Keratinocyte (primary cell): ENCODE results near the gene LIPH. TPM values are rescaled to one million over a fixed set of nuclear protein-coding genes. Genes with fewer than 3 reads are reported as not detected.

Source experiments
- DNase-seq: peaks from one replicate; pipeline ENCODE4 v3.0.0-alpha.2; 2011; ENCODE audit warnings: low read depth, missing footprints, low spot score
- FAIRE-seq: peaks from 2 replicates; lab custom pipeline; 2011; peaks lifted over from hg19 to GRCh38; lab: Jason Lieb, UNC
- H2AFZ ChIP-seq: 2 replicates; pipeline ENCODE4 v1.6.0; 2012; ENCODE audit warnings: low read length, control low read depth, inconsistent platforms; ENCODE audit not compliant: control insufficient read depth
- H3K27ac ChIP-seq: 2 replicates; pipeline ENCODE4 v1.5.1; 2011; ENCODE audit warnings: low read length; ENCODE audit not compliant: control insufficient read depth, insufficient read depth
- H3K27me3 ChIP-seq: 3 replicates; pipeline ENCODE4 v1.6.0; 2011; ENCODE audit warnings: low read length; ENCODE audit not compliant: control insufficient read depth, insufficient read depth; ENCODE audit errors: extremely low read depth
- H3K36me3 ChIP-seq, 2 experiments: 2 replicates in 1 of 2; 3 replicates in 1 of 2; pipeline ENCODE4 v1.5.1; 2011; ENCODE audit warnings: low read length in 2 of 2, mild to moderate bottlenecking in 1 of 2; ENCODE audit not compliant: control insufficient read depth in 2 of 2, insufficient read depth in 2 of 2; ENCODE audit errors: extremely low read depth in 1 of 2
- H3K4me1 ChIP-seq: 3 replicates; pipeline ENCODE4 v1.5.1; 2011; ENCODE audit warnings: low read length; ENCODE audit not compliant: control insufficient read depth, insufficient read depth; ENCODE audit errors: extremely low read depth
- H3K4me2 ChIP-seq: 3 replicates; pipeline ENCODE4 v1.6.0; 2011; ENCODE audit warnings: low read depth, low read length; ENCODE audit not compliant: control insufficient read depth, insufficient read depth; ENCODE audit errors: extremely low read depth
- H3K4me3 ChIP-seq, 3 experiments: fragments of 200-600 bp in 1 of 3; sonication (generic) in 1 of 3; 2 replicates in 2 of 3; 3 replicates in 1 of 3; pipeline ENCODE4 v1.5.1; 2011 to 2016; ENCODE audit warnings: low read length in 3 of 3, mild to moderate bottlenecking in 3 of 3, control low read depth in 2 of 3, inconsistent platforms in 1 of 3, low read depth in 1 of 3, mixed read lengths in 1 of 3, mixed run types in 1 of 3, moderate library complexity in 1 of 3; ENCODE audit not compliant: control insufficient read depth in 2 of 3, insufficient read depth in 2 of 3; ENCODE audit errors: extremely low read depth in 1 of 3
- H3K79me2 ChIP-seq: 2 replicates; pipeline ENCODE4 v1.6.0; 2012; ENCODE audit warnings: low read length; ENCODE audit not compliant: control insufficient read depth, insufficient read depth
- H3K9ac ChIP-seq: 3 replicates; pipeline ENCODE4 v1.6.0; 2011; ENCODE audit warnings: low read length; ENCODE audit not compliant: control insufficient read depth, insufficient read depth; ENCODE audit errors: extremely low read depth
- H3K9me1 ChIP-seq: 3 replicates; pipeline ENCODE4 v1.6.0; 2011; ENCODE audit warnings: low read length; ENCODE audit not compliant: control insufficient read depth, insufficient read depth; ENCODE audit errors: extremely low read depth
- H3K9me3 ChIP-seq: 2 replicates; pipeline ENCODE4 v1.5.1; 2012; ENCODE audit warnings: low read depth, low read length; ENCODE audit not compliant: control insufficient read depth
- H4K20me1 ChIP-seq: 3 replicates; pipeline ENCODE4 v1.6.0; 2011; ENCODE audit warnings: low read length; ENCODE audit not compliant: control insufficient read depth, insufficient read depth; ENCODE audit errors: extremely low read depth
- EZH2 ChIP-seq: IDR thresholded peaks from one replicate; pipeline ENCODE4 v1.6.1; 2012; ENCODE audit warnings: inconsistent platforms, mild to moderate bottlenecking, low read length, moderate library complexity
- dilution Hi-C: fragments of 300-500 bp; cut with MboI; formaldehyde crosslinking; loops from one replicate; pipeline ENCODE4 v1.7.0; 2020; ENCODE audit warnings: low sequenced_read_pairs; ENCODE audit not compliant: extremely low pct_ligation_motif_present
- polyA plus RNA-seq, 5 experiments: library from polyadenylated mRNA; depleted of rRNA in 3 of 5; stranded (reverse) in 3 of 5; stranded (forward) in 1 of 5; unstranded in 1 of 5; fragments of >200 nt; gene quantifications; 1 replicate in 1 of 5; 2 replicates in 3 of 5; 3 replicates in 1 of 5; pipeline versions ENCODE4 v1.2.1 to v1.2.3, GENCODE V29; 2011 to 2012; ENCODE audit warnings: missing spikeins in 2 of 5, low read depth in 1 of 5, low replicate concordance in 1 of 5
- TF ChIP-seq, protein P1 (sequence below), 3 experiments: IDR thresholded peaks in 1 of 3; conservative IDR thresholded peaks in 1 of 3; optimal IDR thresholded peaks in 1 of 3; 2 replicates in 2 of 3; 3 replicates in 1 of 3; pipeline versions ENCODE3 to v1.5.1; 2011; ENCODE audit warnings: low read length in 3 of 3, mild to moderate bottlenecking in 3 of 3, moderate library complexity in 2 of 3, control low read depth in 1 of 3, inconsistent platforms in 1 of 3; ENCODE audit not compliant: insufficient read depth in 2 of 3; ENCODE audit errors: extremely low read depth in 1 of 3

The LIPH gene
- polyA plus RNA-seq, 1 donor (not counting 4 experiments of a cell fraction or from before 2014, with no cell fraction given), result 1.1 TPM

DNA sequence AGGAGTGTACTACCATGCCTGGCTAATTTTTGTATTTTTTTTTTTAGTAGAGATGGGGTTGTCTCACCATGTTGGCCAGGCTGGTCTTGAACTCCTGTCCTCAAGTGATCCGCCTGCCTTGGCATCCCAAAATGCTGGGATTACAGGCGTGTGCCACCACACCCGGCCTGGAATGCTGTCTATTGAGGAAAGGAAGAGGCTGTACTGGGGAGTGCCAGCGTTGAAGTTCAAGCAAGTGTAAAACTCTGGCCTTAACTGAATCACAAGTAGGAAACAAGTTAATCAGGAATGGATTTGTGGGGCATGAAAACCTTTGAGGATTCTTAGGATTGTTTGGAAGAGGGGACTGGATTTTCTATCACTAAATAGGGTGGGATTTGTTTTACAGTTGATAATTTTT, 32.3 kb upstream of the LIPH start:
- no peaks in the 10 kb centered on the region for H3K36me3 ChIP-seq
- dilution Hi-C loops, result no loop called here
- H3K27ac ChIP-seq, result no peak overlapping the region
- TF ChIP-seq, protein P1, sequence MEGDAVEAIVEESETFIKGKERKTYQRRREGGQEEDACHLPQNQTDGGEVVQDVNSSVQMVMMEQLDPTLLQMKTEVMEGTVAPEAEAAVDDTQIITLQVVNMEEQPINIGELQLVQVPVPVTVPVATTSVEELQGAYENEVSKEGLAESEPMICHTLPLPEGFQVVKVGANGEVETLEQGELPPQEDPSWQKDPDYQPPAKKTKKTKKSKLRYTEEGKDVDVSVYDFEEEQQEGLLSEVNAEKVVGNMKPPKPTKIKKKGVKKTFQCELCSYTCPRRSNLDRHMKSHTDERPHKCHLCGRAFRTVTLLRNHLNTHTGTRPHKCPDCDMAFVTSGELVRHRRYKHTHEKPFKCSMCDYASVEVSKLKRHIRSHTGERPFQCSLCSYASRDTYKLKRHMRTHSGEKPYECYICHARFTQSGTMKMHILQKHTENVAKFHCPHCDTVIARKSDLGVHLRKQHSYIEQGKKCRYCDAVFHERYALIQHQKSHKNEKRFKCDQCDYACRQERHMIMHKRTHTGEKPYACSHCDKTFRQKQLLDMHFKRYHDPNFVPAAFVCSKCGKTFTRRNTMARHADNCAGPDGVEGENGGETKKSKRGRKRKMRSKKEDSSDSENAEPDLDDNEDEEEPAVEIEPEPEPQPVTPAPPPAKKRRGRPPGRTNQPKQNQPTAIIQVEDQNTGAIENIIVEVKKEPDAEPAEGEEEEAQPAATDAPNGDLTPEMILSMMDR (optimal IDR thresholded peaks at IDR 0.05 in 1 of 3, IDR thresholded peaks at IDR 0.05 in 1 of 3, conservative IDR thresholded peaks at IDR 0.05 in 1 of 3; ENCODE audit: extremely low read depth in 1 of 3, insufficient read depth in 2 of 3, low read length in 3 of 3), result no peak
- no peak for TF ChIP-seq EZH2
- DNase-seq (no peak), FAIRE-seq (no peak)
- no peaks in the 10 kb centered on the region for H3K9me1 ChIP-seq
- no peaks in the 10 kb centered on the region for H4K20me1 ChIP-seq
- H3K9ac ChIP-seq, result no peak overlapping the region
- H3K27me3 ChIP-seq, result no peaks in the 10 kb centered on the region
- no peak overlapping the region for H2AFZ ChIP-seq
- H3K4me1 ChIP-seq, result peaks cover 12% of the 10 kb centered on the region
- no peaks in the 10 kb centered on the region for H3K9me3 ChIP-seq
- H3K4me2 ChIP-seq, result no peak overlapping the region
- H3K79me2 ChIP-seq, result peaks cover 20% of the 10 kb centered on the region
- no peak overlapping the region for H3K4me3 ChIP-seq

DNA sequence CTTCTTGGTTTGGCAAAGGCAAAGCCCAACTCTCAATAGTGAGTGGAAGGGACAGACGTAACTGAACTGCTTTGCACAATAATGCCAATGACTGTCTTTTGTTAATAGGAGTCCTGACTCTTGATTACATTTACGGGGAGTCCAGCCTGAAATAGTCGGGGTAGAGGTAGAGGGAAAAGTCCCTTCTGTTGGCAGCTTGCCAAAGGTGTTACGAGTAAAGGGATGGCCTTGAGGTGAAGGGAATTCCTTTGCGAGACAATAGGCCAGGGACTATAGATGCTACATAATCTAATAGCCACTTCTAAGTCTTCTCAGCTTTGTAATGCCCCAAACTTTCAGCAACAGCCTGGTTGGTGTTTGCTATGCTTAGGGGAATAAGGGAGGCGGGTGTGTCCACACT, 31.5 kb upstream of the LIPH start:
- Histone ChIP-seq H3K27ac (no peak overlapping the region), H3K9me3 (no peaks in the 10 kb centered on the region), H3K9me1 (no peaks in the 10 kb centered on the region), H3K4me3 (no peak overlapping the region), H3K79me2 (peaks cover 17% of the 10 kb centered on the region), H3K9ac (no peak overlapping the region), H3K4me1 (peaks cover 12% of the 10 kb centered on the region), H3K36me3 (no peaks in the 10 kb centered on the region), H4K20me1 (no peaks in the 10 kb centered on the region), H3K27me3 (no peaks in the 10 kb centered on the region), H2AFZ (no peak overlapping the region), H3K4me2 (no peak overlapping the region)
- FAIRE-seq (no peak), DNase-seq (no peak)
- dilution Hi-C loops, result no loop called here
- TF ChIP-seq, protein P1 (optimal IDR thresholded peaks at IDR 0.05 in 1 of 3, IDR thresholded peaks at IDR 0.05 in 1 of 3, conservative IDR thresholded peaks at IDR 0.05 in 1 of 3; ENCODE audit: extremely low read depth in 1 of 3, insufficient read depth in 2 of 3, low read length in 3 of 3), result no peak
- no peak for TF ChIP-seq EZH2
